Liver (tissue), 3 donors: ENCODE results near the gene NPIPA8.
"Not testable (repeated sequence)": the region's sequence is repeated elsewhere in the genome, so short reads cannot be mapped to it uniquely, and the experiment has no call there.

Experiments
- EGR1 ChIP-seq, 2 donors: IDR thresholded peaks; 2 replicates each; pipeline ENCODE4 v1.6.1; 2016 to 2018; ENCODE audit warnings: antibody characterized with exemption in 2 of 2, low read depth in 2 of 2
- SP1 ChIP-seq: IDR thresholded peaks from 2 replicates; pipeline ENCODE4 v1.6.1; 2018; ENCODE audit warnings: antibody characterized with exemption, mild to moderate bottlenecking
- TAF1 ChIP-seq: conservative IDR thresholded peaks from 2 replicates; pipeline ENCODE4 v1.6.1; 2016; ENCODE audit warnings: antibody characterized with exemption, mild to moderate bottlenecking
- YY1 ChIP-seq: IDR thresholded peaks from 2 replicates; pipeline ENCODE4 v1.6.1; 2016; ENCODE audit warnings: antibody characterized with exemption, mild to moderate bottlenecking
- TF ChIP-seq, protein P1 (sequence below): fragments of 150-350 bp; IDR thresholded peaks from 2 replicates; pipeline ENCODE4 v1.5.1; 2017; ENCODE audit warnings: improper control_type of control experiment, low read depth, low read length; ENCODE audit not compliant: missing input control
- TF ChIP-seq, protein P2 (sequence below): IDR thresholded peaks from 2 replicates; pipeline ENCODE4 v1.6.1; 2016; ENCODE audit warnings: antibody characterized with exemption
- donor health status: healthy.
- donor health status: healthy.

DNA sequence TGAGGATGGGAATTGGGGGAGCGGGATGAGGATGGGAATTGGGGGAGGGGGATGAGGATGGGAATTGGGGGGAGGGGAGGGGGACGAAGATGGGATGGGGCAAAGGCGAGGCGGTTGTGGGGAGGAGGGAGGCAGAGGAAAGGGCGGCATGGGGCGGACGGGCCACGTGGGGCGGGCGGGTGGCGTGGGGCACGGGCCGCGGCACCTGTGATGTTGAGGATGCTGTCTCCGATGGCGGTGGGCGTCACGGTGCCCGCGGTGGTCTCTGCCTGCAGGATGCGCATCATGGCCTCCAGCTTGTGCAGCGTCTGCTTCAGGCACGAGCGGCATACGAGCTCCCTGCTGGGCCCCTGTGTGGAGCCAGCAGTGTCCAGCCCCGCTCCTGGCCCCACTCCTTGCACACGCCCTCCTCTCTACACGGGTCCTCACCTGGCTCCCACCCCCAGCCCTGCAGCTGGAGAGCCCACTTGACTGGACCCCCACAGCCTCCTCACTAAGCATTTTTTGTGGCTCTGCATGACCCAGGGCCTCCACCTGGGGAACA is 5.0 kb upstream of the NPIPA8 start:
- TF ChIP-seq, protein P1, sequence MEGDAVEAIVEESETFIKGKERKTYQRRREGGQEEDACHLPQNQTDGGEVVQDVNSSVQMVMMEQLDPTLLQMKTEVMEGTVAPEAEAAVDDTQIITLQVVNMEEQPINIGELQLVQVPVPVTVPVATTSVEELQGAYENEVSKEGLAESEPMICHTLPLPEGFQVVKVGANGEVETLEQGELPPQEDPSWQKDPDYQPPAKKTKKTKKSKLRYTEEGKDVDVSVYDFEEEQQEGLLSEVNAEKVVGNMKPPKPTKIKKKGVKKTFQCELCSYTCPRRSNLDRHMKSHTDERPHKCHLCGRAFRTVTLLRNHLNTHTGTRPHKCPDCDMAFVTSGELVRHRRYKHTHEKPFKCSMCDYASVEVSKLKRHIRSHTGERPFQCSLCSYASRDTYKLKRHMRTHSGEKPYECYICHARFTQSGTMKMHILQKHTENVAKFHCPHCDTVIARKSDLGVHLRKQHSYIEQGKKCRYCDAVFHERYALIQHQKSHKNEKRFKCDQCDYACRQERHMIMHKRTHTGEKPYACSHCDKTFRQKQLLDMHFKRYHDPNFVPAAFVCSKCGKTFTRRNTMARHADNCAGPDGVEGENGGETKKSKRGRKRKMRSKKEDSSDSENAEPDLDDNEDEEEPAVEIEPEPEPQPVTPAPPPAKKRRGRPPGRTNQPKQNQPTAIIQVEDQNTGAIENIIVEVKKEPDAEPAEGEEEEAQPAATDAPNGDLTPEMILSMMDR, result not testable (repeated sequence)
- not testable (repeated sequence) for TF ChIP-seq SP1; EGR1 (IDR thresholded peaks at IDR 0.05; ENCODE audit: low read depth in 2 of 2); TAF1; YY1
- TF ChIP-seq, protein P2, sequence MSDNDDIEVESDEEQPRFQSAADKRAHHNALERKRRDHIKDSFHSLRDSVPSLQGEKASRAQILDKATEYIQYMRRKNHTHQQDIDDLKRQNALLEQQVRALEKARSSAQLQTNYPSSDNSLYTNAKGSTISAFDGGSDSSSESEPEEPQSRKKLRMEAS, result not testable (repeated sequence)
